ENCODE data around the gene PADI3. TPM values are rescaled to one million over a fixed set of nuclear protein-coding genes. Genes with fewer than 3 reads are reported as not detected.

PADI3 gene
- total and polyA plus RNA-seq, 2 of the 13 experiments (the other 11 are each of a cell fraction or from before 2014, with no cell fraction given): not detected

- 29% methylated on average over 5 of the region's 6 CpGs for WGBS (ENCODE audit: low lambda C conversion rate)
- no peaks in the 10 kb centered on the region for H3K9me3 ChIP-seq (ENCODE audit: low read length)
- in situ Hi-C loops (cut with HindIII; ENCODE audit: extremely low pct_ligation_motif_present, low pct_unique_long_range_greater_than_20kb) (no loop called here), intact Hi-C loops (cut with micrococcal nuclease; ENCODE audit: unreplicated experiment) (no loop called here)
- H2AFZ ChIP-seq (ENCODE audit: low read length): no peak overlapping the region
- H3K79me2 ChIP-seq (ENCODE audit: insufficient read depth, low read length): no peaks in the 10 kb centered on the region
- H4K20me1 ChIP-seq (ENCODE audit: insufficient read depth, low read length): no peaks in the 10 kb centered on the region
- BruUV-seq (replicated peaks): no TSS peak
- no peaks in the 10 kb centered on the region for H3K36me3 ChIP-seq (replicated peaks in 1 of 2; ENCODE audit: control insufficient read depth in 1 of 2, insufficient read depth in 2 of 2, low read length in 2 of 2)
- H3K4me3 ChIP-seq (replicated peaks in 1 of 3; ENCODE audit: insufficient read depth in 1 of 3, low read depth in 2 of 3, low read length in 3 of 3): no peak overlapping the region
- no peak overlapping the region for H3K4me2 ChIP-seq (ENCODE audit: low read depth, low read length)
- ChIA-PET POLR2A (no interaction called here), CTCF (ENCODE audit: low intra/inter-chr PET ratio, low total read pairs) (no interaction called here)
- TF ChIP-seq AGO1 (IDR thresholded peaks at IDR 0.05; ENCODE audit: low read depth, low read length, poor library complexity, severe bottlenecking): no peak
- no peak for ATAC-seq
- H3K4me1 ChIP-seq (ENCODE audit: insufficient read depth, low read length): no peaks in the 10 kb centered on the region
- no peaks in the 10 kb centered on the region; a peak in 1 of 5 replicates for H3K27me3 ChIP-seq (ENCODE audit: control insufficient read depth in 1 of 2, insufficient read depth in 2 of 2, low read length in 2 of 2)
- no peak for FAIRE-seq
- H3K27ac ChIP-seq (ENCODE audit: extremely low read length, insufficient read depth, low read length): no peak overlapping the region
- no peak overlapping the region for H3K9ac ChIP-seq (ENCODE audit: insufficient read depth, low read depth, low read length)
- no peak for DNase-seq (ENCODE audit: low spot score)
Observed at GRCh38 chr1:17304151-17304825, 55.4 kb downstream of the PADI3 start.

GRCh38 chr1:17304826-17305175, 55.9 kb downstream of the PADI3 start:
- Histone ChIP-seq H3K4me3 (replicated peaks in 1 of 3; ENCODE audit: insufficient read depth in 1 of 3, low read depth in 2 of 3, low read length in 3 of 3) (no peak overlapping the region), H3K36me3 (replicated peaks in 1 of 2; ENCODE audit: control insufficient read depth in 1 of 2, insufficient read depth in 2 of 2, low read length in 2 of 2) (no peaks in the 10 kb centered on the region), H3K9me3 (ENCODE audit: low read length) (no peaks in the 10 kb centered on the region), H3K4me2 (ENCODE audit: low read depth, low read length) (no peak overlapping the region), H3K27ac (ENCODE audit: extremely low read length, insufficient read depth, low read length) (no peak overlapping the region), H2AFZ (ENCODE audit: low read length) (no peak overlapping the region), H3K9ac (ENCODE audit: insufficient read depth, low read depth, low read length) (no peak overlapping the region), H3K4me1 (ENCODE audit: insufficient read depth, low read length) (no peaks in the 10 kb centered on the region), H3K79me2 (ENCODE audit: insufficient read depth, low read length) (no peaks in the 10 kb centered on the region), H4K20me1 (ENCODE audit: insufficient read depth, low read length) (no peaks in the 10 kb centered on the region), H3K27me3 (ENCODE audit: control insufficient read depth in 1 of 2, insufficient read depth in 2 of 2, low read length in 2 of 2) (peaks cover 0 to 1% of the 10 kb centered on the region in 2 experiments; a peak in 2 of 5 replicates)
- no peak for TF ChIP-seq PPARG (CRISPR knock-in tag; conservative IDR thresholded peaks at IDR 0.05)
- no peak for TF ChIP-seq ZBTB39 (CRISPR knock-in tag; IDR thresholded peaks at IDR 0.05)
- TF ChIP-seq ZNF44 (CRISPR knock-in tag; IDR thresholded peaks at IDR 0.05): no peak
- no peak for TF ChIP-seq ZNF607 (CRISPR knock-in tag; IDR thresholded peaks at IDR 0.05; ENCODE audit: borderline replicate concordance)
- TF ChIP-seq, protein P1, sequence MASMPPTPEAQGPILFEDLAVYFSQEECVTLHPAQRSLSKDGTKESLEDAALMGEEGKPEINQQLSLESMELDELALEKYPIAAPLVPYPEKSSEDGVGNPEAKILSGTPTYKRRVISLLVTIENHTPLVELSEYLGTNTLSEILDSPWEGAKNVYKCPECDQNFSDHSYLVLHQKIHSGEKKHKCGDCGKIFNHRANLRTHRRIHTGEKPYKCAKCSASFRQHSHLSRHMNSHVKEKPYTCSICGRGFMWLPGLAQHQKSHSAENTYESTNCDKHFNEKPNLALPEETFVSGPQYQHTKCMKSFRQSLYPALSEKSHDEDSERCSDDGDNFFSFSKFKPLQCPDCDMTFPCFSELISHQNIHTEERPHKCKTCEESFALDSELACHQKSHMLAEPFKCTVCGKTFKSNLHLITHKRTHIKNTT (CRISPR knock-in tag; IDR thresholded peaks at IDR 0.05): no peak
- no peak for TF ChIP-seq ZNF512B (CRISPR knock-in tag; IDR thresholded peaks at IDR 0.05; ENCODE audit: borderline replicate concordance)
- no peak for DNase-seq (ENCODE audit: low spot score)
- POLR2A ChIA-PET: no interaction called here
- no peak for FAIRE-seq
- no peak for ATAC-seq
- CTCF ChIA-PET (ENCODE audit: low intra/inter-chr PET ratio, low total read pairs): no interaction called here
- intact Hi-C loops (cut with micrococcal nuclease; ENCODE audit: unreplicated experiment) (no loop called here), in situ Hi-C loops (cut with HindIII; ENCODE audit: extremely low pct_ligation_motif_present, low pct_unique_long_range_greater_than_20kb) (no loop called here)
- BruUV-seq (replicated peaks): no TSS peak
- 23% methylated on average over 5 of the region's 6 CpGs for WGBS (ENCODE audit: low lambda C conversion rate)

All from HepG2 (cell line).